Tibial artery (tissue), 4 donors: ENCODE results near the gene ZNF691.

Source experiments
- DNase-seq, 2 donors: peaks; one replicate each; pipeline ENCODE4 v3.0.0-alpha.2; 2019
- H3K27ac ChIP-seq, 2 donors: fragments of 200-600 bp; sonication (generic) in 1 of 2; 1 replicate in 1 of 2; 2 replicates in 1 of 2; pipeline ENCODE4 v1.5.1; 2018 to 2019; ENCODE audit warnings: mild to moderate bottlenecking in 1 of 2
- H3K27me3 ChIP-seq, 2 donors: fragments of 200-600 bp; sonication (generic) in 1 of 2; one replicate each; pipeline versions ENCODE4 v1.5.1 to v1.6.0; 2016 to 2019
- H3K36me3 ChIP-seq, 3 donors: fragments of 200-600 bp; sonication (generic) in 2 of 3; one replicate each; pipeline ENCODE4 v1.5.1; 2016 to 2019; ENCODE audit warnings: mild to moderate bottlenecking in 2 of 3
- H3K4me1 ChIP-seq, 4 donors: fragments of 200-600 bp; sonication (generic) in 2 of 4; 1 replicate in 3 of 4; 2 replicates in 1 of 4; pipeline ENCODE4 v1.5.1; 2016 to 2019
- H3K4me3 ChIP-seq, 2 donors: fragments of 200-600 bp; sonication (generic) in 1 of 2; 1 replicate in 1 of 2; 2 replicates in 1 of 2; pipeline ENCODE4 v1.5.1; 2018 to 2019; ENCODE audit warnings: mild to moderate bottlenecking in 2 of 2
- H3K9me3 ChIP-seq, 3 donors: fragments of 200-600 bp; sonication (generic) in 1 of 3; one replicate each; pipeline ENCODE4 v1.5.1; 2016 to 2019
- CTCF ChIP-seq, 2 experiments: fragments of 200-600 bp in 1 of 2; fragments of 450-650 bp in 1 of 2; IDR thresholded peaks; one replicate each; pipeline ENCODE4 v1.5.1; 2017 to 2019; ENCODE audit warnings: antibody characterized with exemption in 2 of 2, mild to moderate bottlenecking in 1 of 2, moderate library complexity in 1 of 2
- intact Hi-C: fragments of 100-400 bp; cut with DNase I; formaldehyde crosslinking; loops from one replicate; pipeline ENCODE4 v1.15.0; 2023; ENCODE audit warnings: low total_unique reads

ZNF691 gene

GRCh38 chr1:42877380-42877779 is 31.0 kb downstream of the ZNF691 start:
- H3K36me3 ChIP-seq = no peaks in the 10 kb centered on the region
- peaks cover 0 to 7% (median 0%) of the 10 kb centered on the region in 3 donors for H3K9me3 ChIP-seq
- intact Hi-C loops = no loop called here
- no peaks in the 10 kb centered on the region for H3K4me1 ChIP-seq
- no peak for DNase-seq
- H3K4me3 ChIP-seq = no peak overlapping the region
- peaks cover 0 to 7% of the 10 kb centered on the region in 2 donors for H3K27me3 ChIP-seq
- no peak for TF ChIP-seq CTCF (IDR thresholded peaks at IDR 0.05)
- H3K27ac ChIP-seq = no peak overlapping the region

- intact Hi-C loops = no loop called here
- no peak overlapping the region for H3K27ac ChIP-seq
- H3K36me3 ChIP-seq = no peaks in the 10 kb centered on the region
- no peaks in the 10 kb centered on the region for H3K9me3 ChIP-seq
- H3K27me3 ChIP-seq = peaks cover 0 to 7% of the 10 kb centered on the region in 2 donors
- H3K4me1 ChIP-seq = no peaks in the 10 kb centered on the region
- no peak overlapping the region for H3K4me3 ChIP-seq
- DNase-seq = no peak
- TF ChIP-seq CTCF (IDR thresholded peaks at IDR 0.05) = no peak
These were observed 34.0 kb downstream of the ZNF691 start for GRCh38 chr1:42880384-42880783.

- H3K36me3 ChIP-seq = no peaks in the 10 kb centered on the region
- no peak overlapping the region for H3K27ac ChIP-seq
- no peaks in the 10 kb centered on the region for H3K4me1 ChIP-seq
- no peak for DNase-seq
- TF ChIP-seq CTCF (IDR thresholded peaks at IDR 0.05) = no peak
- intact Hi-C loops = no loop called here
- peaks cover 0 to 8% of the 10 kb centered on the region in 2 donors for H3K27me3 ChIP-seq
- no peaks in the 10 kb centered on the region for H3K9me3 ChIP-seq
- no peak overlapping the region for H3K4me3 ChIP-seq
These were observed 39.8 kb downstream of the ZNF691 start for GRCh38 chr1:42886046-42886739.

GRCh38 chr1:42886800-42887199 is 40.4 kb downstream of the ZNF691 start:
- TF ChIP-seq CTCF (IDR thresholded peaks at IDR 0.05) = no peak
- Histone ChIP-seq H3K4me3 (no peak overlapping the region), H3K27me3 (peaks cover 0 to 8% of the 10 kb centered on the region in 2 donors), H3K4me1 (no peaks in the 10 kb centered on the region), H3K9me3 (no peaks in the 10 kb centered on the region), H3K36me3 (no peaks in the 10 kb centered on the region), H3K27ac (no peak overlapping the region)
- intact Hi-C loops = no loop called here
- DNase-seq = no peak

- intact Hi-C loops = no loop called here
- H3K4me1 ChIP-seq = no peaks in the 10 kb centered on the region
- no peak overlapping the region for H3K27ac ChIP-seq
- no peak for TF ChIP-seq CTCF (IDR thresholded peaks at IDR 0.05)
- H3K4me3 ChIP-seq = no peak overlapping the region
- DNase-seq = no peak
- no peaks in the 10 kb centered on the region for H3K9me3 ChIP-seq
- no peaks in the 10 kb centered on the region for H3K36me3 ChIP-seq
- H3K27me3 ChIP-seq = peaks cover 0 to 8% of the 10 kb centered on the region in 2 donors
These were observed 41.0 kb downstream of the ZNF691 start for GRCh38 chr1:42887366-42887765.
